Heart left ventricle (tissue), 13 donors: ENCODE results near the gene SORCS2.

Experiments used
- CTCF ChIP-seq, 12 donors: fragments of 200-600 bp; sonication (generic) in 4 of 12; IDR thresholded peaks; one replicate each; pipeline versions ENCODE4 v1.5.0 to v1.8.0; 2018 to 2022; ENCODE audit warnings: antibody characterized with exemption in 12 of 12, mild to moderate bottlenecking in 5 of 12
- POLR2A ChIP-seq, 2 donors: fragments of 450-650 bp; IDR thresholded peaks; one replicate each; pipeline ENCODE4 v1.6.1; 2017; ENCODE audit warnings: antibody characterized with exemption in 2 of 2, mild to moderate bottlenecking in 2 of 2, moderate library complexity in 2 of 2
- donor health status: ischemic (EF 13 %, LVEDD 7.1; RV severe dilation, severe dysfunction).
- donor health status: DM: no; HTN: yes; CAD: no.
- donor health status: DM: no; HTN: no; CAD: no.
- donor health status: ischemic (EF 25% LVEDD 6.9; RV normal size, moderate dysfunction).
- donor health status: ischemic (EF 25% LVEDD 5.7; RV mildly dilated, moderate dysfunction).
- donor health status: ischemic (EF 35%, LVEDD 5.7; RV mildly dilated, moderate dysfunction).
- donor health status: nonischemic (EF 11% LVEDD 7.7; RV severe dilation, severe dysfunction).
- donor health status: DM: yes; HTN: yes; CAD: no.
- donor health status: PGD.
- donor health status: ischemic (EF 29% LVEDD 5.4; RV normal size, mild dysfunction).
- donor health status: nonischemic (EF 23%, LVEDD 6.1; RV moderate dilation, normal function).

DNA sequence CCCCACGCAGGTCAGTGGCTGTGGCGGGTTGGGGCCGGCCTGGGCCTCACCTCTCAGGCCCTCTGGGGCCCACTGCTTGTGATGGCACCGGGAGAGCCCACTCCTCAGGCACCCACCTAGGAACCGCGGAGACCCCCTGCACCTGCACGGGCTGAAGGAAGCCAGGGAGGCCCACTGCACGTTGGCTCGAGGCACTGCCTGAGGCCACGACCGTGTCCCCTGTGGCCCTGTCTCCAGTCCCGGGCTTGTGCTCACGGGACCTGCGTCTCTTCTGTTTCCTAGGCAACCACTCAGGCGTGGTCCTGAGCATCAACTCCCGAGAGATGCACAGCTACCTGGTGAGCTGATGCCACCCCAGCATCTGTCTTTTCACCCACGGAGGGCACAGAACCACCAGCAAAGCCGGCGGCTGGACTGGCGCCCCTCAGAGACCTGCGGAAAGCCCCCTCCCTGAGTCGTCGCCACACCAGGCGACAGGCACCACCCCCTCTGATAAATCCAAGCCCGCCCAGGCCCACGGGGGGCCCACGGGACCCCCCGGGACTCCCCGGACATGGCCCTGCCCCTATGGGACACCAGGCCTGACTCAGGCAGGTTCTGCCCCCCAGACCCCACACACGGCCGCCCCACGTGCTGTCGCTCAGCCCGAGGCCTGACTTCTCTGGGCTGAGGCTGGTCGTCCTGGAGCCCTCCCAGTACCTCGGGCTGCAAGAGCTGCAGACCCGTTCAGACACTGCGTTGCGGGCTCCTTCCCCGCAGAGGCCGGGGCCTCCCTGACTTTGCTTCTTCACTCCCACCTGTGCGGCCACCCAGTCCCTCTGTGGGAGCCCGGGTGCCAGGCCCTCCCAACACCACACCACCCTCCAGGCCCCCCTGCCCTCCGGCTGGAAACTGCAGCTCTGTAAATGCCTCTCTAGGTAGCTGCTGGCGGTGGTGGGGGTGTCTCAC lies 547.9 kb downstream of the SORCS2 start:
- TF ChIP-seq POLR2A (IDR thresholded peaks at IDR 0.05) (no peak), CTCF (IDR thresholded peaks at IDR 0.05) (no peak)
